B cell (primary cell): ENCODE data around the gene LYRM2.

Experiments
- CTCF ChIP-seq: fragments of 200-600 bp; IDR thresholded peaks from one replicate; pipeline ENCODE4 v1.8.0; 2022; ENCODE audit warnings: antibody characterized with exemption, mild to moderate bottlenecking
- EZH2 ChIP-seq: IDR thresholded peaks from 2 replicates; pipeline ENCODE4 v1.6.1; 2012; ENCODE audit warnings: borderline replicate concordance, low read depth, mild to moderate bottlenecking, moderate library complexity, low read length; ENCODE audit not compliant: insufficient read depth, poor library complexity, severe bottlenecking

GRCh38 chr6:89562093-89562973 lies 76.2 kb downstream of the LYRM2 start:
- TF ChIP-seq CTCF = no peak
- TF ChIP-seq EZH2 = no peak
